ENCODE data around the gene TMEM14B. TPM values are rescaled to one million over a fixed set of nuclear protein-coding genes. Genes with fewer than 3 reads are reported as not detected.

TMEM14B gene
- total RNA-seq, 2 donors from 2014 or later: 53.7 to 60.2 TPM

- no peak for DNase-seq (ENCODE audit: low spot score)
- intact Hi-C loops (cut with DNase I): loop anchor here in 1 of 2 donors (10.0 kb wide), 1 partner anchor 317 kb away; no protein-coding TSS in a partner anchor
Observed at GRCh38 chr6:10801224-10801848, 53.7 kb downstream of the TMEM14B start.

Other genes starting within 250 kb of the TMEM14B start
- 1 to 10 TPM; 1.9 to 2.6 TPM for gene GCNT2, start 226.5 kb upstream of the TMEM14B start, total RNA-seq
- not detected for gene C6orf52, start 53.2 kb upstream of the TMEM14B start, total RNA-seq
- gene PAK1IP1, start 52.8 kb upstream of the TMEM14B start, total RNA-seq: 10 to 100 TPM; 12.4 to 14.9 TPM
- 100 to 1,000 TPM in 1 of 2 donors, 10 to 100 TPM in 1; 92.0 to 105 TPM for gene TMEM14C, start 24.7 kb upstream of the TMEM14B start, total RNA-seq
- gene MAK, start 90.7 kb downstream of the TMEM14B start, total RNA-seq: under 1 TPM; 0.14 to 0.28 TPM
- gene GCM2, start 134.2 kb downstream of the TMEM14B start, total RNA-seq: not detected
- gene SYCP2L, start 139.2 kb downstream of the TMEM14B start, total RNA-seq: 1 to 10 TPM in 1 of 2 donors, under 1 TPM in 1; 0.71 to 1.1 TPM